Measurements from ENCODE around the gene SHOX.

Gene SHOX

GRCh38 chrX:675279-675954 is 44.8 kb downstream of the SHOX start:
- no peak for DNase-seq

- no peak for DNase-seq
Observed at GRCh38 chrX:675955-676295, 45.3 kb downstream of the SHOX start.

- DNase-seq, result no peak
Observed at GRCh38 chrX:677376-677775, 46.8 kb downstream of the SHOX start.

- DNase-seq, result no peak
Observed at GRCh38 chrX:679291-679979, 48.8 kb downstream of the SHOX start.

GRCh38 chrX:680062-680461 is 49.5 kb downstream of the SHOX start:
- no peak for DNase-seq

GRCh38 chrX:681989-682388 is 51.4 kb downstream of the SHOX start:
- no peak for DNase-seq

GRCh38 chrX:682892-683291 is 52.3 kb downstream of the SHOX start:
- DNase-seq, result no peak

- DNase-seq, result no peak
Observed at GRCh38 chrX:683576-683975, 53.0 kb downstream of the SHOX start.

- no peak for DNase-seq
Observed at GRCh38 chrX:685120-686032, 54.8 kb downstream of the SHOX start.

- DNase-seq, result no peak
Observed at GRCh38 chrX:689983-690382, 59.4 kb downstream of the SHOX start.

GRCh38 chrX:694800-695199 is 64.2 kb downstream of the SHOX start:
- DNase-seq, result no peak

- DNase-seq, result no peak
Observed at GRCh38 chrX:698206-698605, 67.6 kb downstream of the SHOX start.

- no peak for DNase-seq
Observed at GRCh38 chrX:700936-701335, 70.3 kb downstream of the SHOX start.

- no peak for DNase-seq
Observed at GRCh38 chrX:701673-702072, 71.1 kb downstream of the SHOX start.

- DNase-seq, result no peak
Observed at GRCh38 chrX:703466-703865, 72.9 kb downstream of the SHOX start.

GRCh38 chrX:703866-704265 is 73.3 kb downstream of the SHOX start:
- DNase-seq, result no peak
